GM23338 (cell line): ENCODE measurements around the gene SIDT2. TPM values are rescaled to one million over a fixed set of nuclear protein-coding genes. Genes with fewer than 3 reads are reported as not detected.

Experiments
- ATAC-seq: fragments of 200-7000 bp; cut with Tn5 transposase; 3 replicates; pipeline ENCODE4 v1.9.1; 2020
- DNase-seq: peaks from one replicate; pipeline ENCODE4 v3.0.0-alpha.2; 2015; ENCODE audit warnings: low spot score
- H2AFZ ChIP-seq: fragments of 200-600 bp; sonication (generic); 2 replicates; pipeline ENCODE4 v1.8.0; 2016; ENCODE audit warnings: antibody characterized with exemption, mild to moderate bottlenecking, moderate library complexity
- H3F3A ChIP-seq: fragments of 200-600 bp; sonication (generic); replicated peaks from 2 replicates; pipeline ENCODE4 v1.8.0; 2017; ENCODE audit warnings: antibody characterized with exemption, mixed run types, low read depth
- H3K27ac ChIP-seq: fragments of 200-600 bp; sonication (generic); 2 replicates; pipeline ENCODE4 v1.6.1; 2016; ENCODE audit warnings: low read depth
- H3K27me3 ChIP-seq: fragments of 200-600 bp; sonication (generic); 2 replicates; pipeline ENCODE4 v1.8.0; 2016; ENCODE audit warnings: mild to moderate bottlenecking, mixed run types, moderate library complexity; ENCODE audit not compliant: insufficient read depth
- H3K36me3 ChIP-seq: fragments of 200-600 bp; sonication (generic); 2 replicates; pipeline ENCODE4 v1.8.0; 2016; ENCODE audit warnings: mild to moderate bottlenecking; ENCODE audit not compliant: insufficient read depth
- H3K4me1 ChIP-seq: fragments of 200-600 bp; sonication (generic); 2 replicates; pipeline ENCODE4 v1.8.0; 2016; ENCODE audit warnings: mild to moderate bottlenecking, moderate library complexity; ENCODE audit not compliant: insufficient read depth
- H3K4me2 ChIP-seq: fragments of 200-600 bp; sonication (generic); 2 replicates; pipeline ENCODE4 v1.7.1; 2017; ENCODE audit warnings: mixed run types
- H3K4me3 ChIP-seq: fragments of 200-600 bp; sonication (generic); 2 replicates; pipeline ENCODE4 v1.6.1; 2016; ENCODE audit warnings: mixed run types
- H3K79me2 ChIP-seq: fragments of 200-600 bp; sonication (generic); replicated peaks from 2 replicates; pipeline ENCODE4 v1.8.0; 2017; ENCODE audit warnings: mild to moderate bottlenecking; ENCODE audit not compliant: insufficient read depth
- H3K9me2 ChIP-seq: fragments of 200-600 bp; sonication (generic); 2 replicates; pipeline ENCODE4 v1.8.0; 2017; ENCODE audit not compliant: insufficient read depth
- H4K20me1 ChIP-seq: fragments of 200-600 bp; sonication (generic); replicated peaks from 2 replicates; pipeline ENCODE4 v1.8.0; 2017; ENCODE audit warnings: mild to moderate bottlenecking; ENCODE audit not compliant: insufficient read depth
- H3K27ac Mint-ChIP-seq: 2 replicates; pipeline ENCODE4 v1.8.0; 2020; ENCODE audit warnings: inconsistent platforms, mild to moderate bottlenecking, moderate library complexity, mixed read lengths
- H3K27me3 Mint-ChIP-seq: 3 replicates; pipeline ENCODE4 v1.8.0; 2022; ENCODE audit warnings: low read depth, mild to moderate bottlenecking, moderate library complexity, mixed read lengths, inconsistent platforms; ENCODE audit not compliant: insufficient read depth, poor library complexity
- H3K36me3 Mint-ChIP-seq: 3 replicates; pipeline ENCODE4 v1.8.0; 2021; ENCODE audit warnings: low read depth, mild to moderate bottlenecking, inconsistent platforms, moderate library complexity, mixed read lengths
- H3K4me1 Mint-ChIP-seq: 3 replicates; pipeline ENCODE4 v1.8.0; 2020; ENCODE audit warnings: mild to moderate bottlenecking, inconsistent platforms, mixed read lengths
- H3K4me3 Mint-ChIP-seq: 3 replicates; pipeline ENCODE4 v1.8.0; 2021; ENCODE audit warnings: moderate library complexity, mild to moderate bottlenecking, inconsistent platforms, mixed read lengths
- H3K9me3 Mint-ChIP-seq: 3 replicates; pipeline ENCODE4 v1.8.0; 2020; ENCODE audit warnings: moderate library complexity, mild to moderate bottlenecking, inconsistent platforms, mixed read lengths
- ETS1 ChIP-seq: IDR thresholded peaks from 2 replicates; pipeline ENCODE4 v1.6.1; 2016; ENCODE audit warnings: antibody characterized with exemption
- EZH2 ChIP-seq: fragments of 200-600 bp; sonication (generic); IDR thresholded peaks from one replicate; pipeline ENCODE4 v1.8.0; 2017; ENCODE audit warnings: antibody characterized with exemption, mild to moderate bottlenecking, low read depth; ENCODE audit not compliant: unreplicated experiment
- EZH2phosphoT487 ChIP-seq: fragments of 200-600 bp; sonication (generic); IDR thresholded peaks from one replicate; pipeline ENCODE4 v1.8.1; 2018; ENCODE audit warnings: antibody characterized with exemption; ENCODE audit not compliant: unreplicated experiment
- JUNB ChIP-seq: IDR thresholded peaks from one replicate; pipeline ENCODE4 v1.6.1; 2016; ENCODE audit warnings: antibody characterized with exemption; ENCODE audit not compliant: unreplicated experiment
- NANOG ChIP-seq: IDR thresholded peaks from 2 replicates; pipeline ENCODE4 v1.6.1; 2016; ENCODE audit warnings: antibody characterized with exemption, borderline replicate concordance
- POLR2AphosphoS5 ChIP-seq: IDR thresholded peaks from 2 replicates; pipeline ENCODE4 v1.6.1; 2016; ENCODE audit warnings: antibody characterized with exemption, low read depth
- ZNF114 ChIP-seq: fragments of 250-450 bp; sonication (Bioruptor Pico); IDR thresholded peaks from 2 replicates; pipeline ENCODE4 v1.5.0; 2020; ENCODE audit warnings: mild to moderate bottlenecking, moderate library complexity
- polyA plus RNA-seq: library from polyadenylated mRNA; unstranded; fragments of >200 nt; fragmentation: Nextera tagmentation; extraction: Ambion mirVana; gene quantifications from 2 replicates; pipeline ENCODE4 v1.2.1, GENCODE V29; 2016
- total RNA-seq: library from RNA; depleted of rRNA; stranded (reverse); fragments of >200 nt; shearing (Covaris generic); gene quantifications from 2 replicates; pipeline ENCODE4 v1.2.3, GENCODE V29; 2014
- TF ChIP-seq, protein P1 (sequence below), 2 experiments: fragments of 200-600 bp in 1 of 2; sonication (generic) in 1 of 2; conservative IDR thresholded peaks; 2 replicates each; pipeline versions ENCODE4 v1.5.1 to v1.6.1; 2016 to 2017; ENCODE audit warnings: antibody characterized with exemption in 2 of 2, low read depth in 2 of 2, mild to moderate bottlenecking in 2 of 2, moderate library complexity in 1 of 2
- TF ChIP-seq, protein P2 (sequence below): fragments of 250-450 bp; sonication (Bioruptor Pico); IDR thresholded peaks from 2 replicates; pipeline ENCODE4 v1.5.0; 2020; ENCODE audit warnings: mild to moderate bottlenecking, moderate library complexity

SIDT2 gene
- total and polyA plus RNA-seq, 2 experiments from 2014 or later: 7.5 to 12.1 TPM

DNA sequence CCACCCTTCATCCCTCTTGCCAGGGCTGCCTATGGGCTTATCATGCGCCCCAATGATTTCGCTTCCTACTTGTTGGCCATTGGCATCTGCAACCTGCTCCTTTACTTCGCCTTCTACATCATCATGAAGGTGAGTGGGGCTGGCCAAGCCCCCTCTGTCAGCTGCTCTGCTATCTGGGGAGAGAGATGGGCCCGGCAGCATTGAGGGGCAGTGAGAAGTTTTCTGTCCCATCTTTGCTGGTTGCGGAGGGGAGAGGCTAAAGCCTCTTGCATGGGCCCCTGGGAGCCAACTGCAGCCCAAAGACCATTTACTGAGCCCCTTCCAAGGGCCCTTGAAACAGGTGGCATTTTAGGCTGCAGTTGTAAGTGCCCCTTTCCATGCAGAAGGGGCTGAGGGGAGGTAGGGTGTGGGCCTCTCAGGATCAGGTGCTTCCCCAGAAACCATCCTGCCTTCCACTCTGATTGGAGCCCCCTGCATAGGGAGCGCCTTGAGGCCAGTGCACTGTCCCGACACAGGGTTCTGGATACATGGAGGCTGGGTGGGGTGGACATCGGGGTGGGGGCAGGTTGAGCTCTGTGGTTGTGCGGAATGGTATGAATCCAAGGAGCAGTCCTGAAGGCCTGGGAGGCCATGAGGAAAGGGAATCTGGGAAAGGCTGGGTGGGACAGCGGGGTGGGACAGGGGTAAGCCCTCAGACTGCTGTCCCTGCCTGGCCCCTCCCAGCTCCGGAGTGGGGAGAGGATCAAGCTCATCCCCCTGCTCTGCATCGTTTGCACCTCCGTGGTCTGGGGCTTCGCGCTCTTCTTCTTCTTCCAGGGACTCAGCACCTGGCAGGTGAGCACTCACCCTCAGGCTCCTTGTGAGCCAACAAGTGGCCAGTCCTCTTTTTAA, 14.8 kb downstream of the SIDT2 start:
- no peaks in the 10 kb centered on the region for H3K27me3 ChIP-seq
- no peak overlapping the region for H3K27ac ChIP-seq
- H3K4me2 ChIP-seq: no peak overlapping the region
- H3K79me2 ChIP-seq: no peaks in the 10 kb centered on the region
- Mint-ChIP-seq H3K27ac (no peak overlapping the region), H3K4me1 (peaks cover 12% of the 10 kb centered on the region), H3K9me3 (no peaks in the 10 kb centered on the region; the same call in 2 of the 3 replicates), H3K27me3 (peaks cover 13% of the 10 kb centered on the region), H3K4me3 (no peak overlapping the region), H3K36me3 (peaks cover 7% of the 10 kb centered on the region; the same call in 2 of the 3 replicates)
- H4K20me1 ChIP-seq: no peaks in the 10 kb centered on the region
- ATAC-seq (no peak), DNase-seq (no peak)
- no peak overlapping the region for H2AFZ ChIP-seq
- no peaks in the 10 kb centered on the region for H3K36me3 ChIP-seq
- no peaks in the 10 kb centered on the region for H3K9me2 ChIP-seq
- peaks cover 7% of the 10 kb centered on the region for H3F3A ChIP-seq
- TF ChIP-seq JUNB (no peak), ETS1 (no peak), EZH2phosphoT487 (no peak), NANOG (no peak), EZH2 (no peak), ZNF114 (no peak), POLR2AphosphoS5 (no peak)
- TF ChIP-seq, protein P1, sequence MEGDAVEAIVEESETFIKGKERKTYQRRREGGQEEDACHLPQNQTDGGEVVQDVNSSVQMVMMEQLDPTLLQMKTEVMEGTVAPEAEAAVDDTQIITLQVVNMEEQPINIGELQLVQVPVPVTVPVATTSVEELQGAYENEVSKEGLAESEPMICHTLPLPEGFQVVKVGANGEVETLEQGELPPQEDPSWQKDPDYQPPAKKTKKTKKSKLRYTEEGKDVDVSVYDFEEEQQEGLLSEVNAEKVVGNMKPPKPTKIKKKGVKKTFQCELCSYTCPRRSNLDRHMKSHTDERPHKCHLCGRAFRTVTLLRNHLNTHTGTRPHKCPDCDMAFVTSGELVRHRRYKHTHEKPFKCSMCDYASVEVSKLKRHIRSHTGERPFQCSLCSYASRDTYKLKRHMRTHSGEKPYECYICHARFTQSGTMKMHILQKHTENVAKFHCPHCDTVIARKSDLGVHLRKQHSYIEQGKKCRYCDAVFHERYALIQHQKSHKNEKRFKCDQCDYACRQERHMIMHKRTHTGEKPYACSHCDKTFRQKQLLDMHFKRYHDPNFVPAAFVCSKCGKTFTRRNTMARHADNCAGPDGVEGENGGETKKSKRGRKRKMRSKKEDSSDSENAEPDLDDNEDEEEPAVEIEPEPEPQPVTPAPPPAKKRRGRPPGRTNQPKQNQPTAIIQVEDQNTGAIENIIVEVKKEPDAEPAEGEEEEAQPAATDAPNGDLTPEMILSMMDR (conservative IDR thresholded peaks at IDR 0.05; ENCODE audit: low read depth in 2 of 2): no peak
- TF ChIP-seq, protein P2, sequence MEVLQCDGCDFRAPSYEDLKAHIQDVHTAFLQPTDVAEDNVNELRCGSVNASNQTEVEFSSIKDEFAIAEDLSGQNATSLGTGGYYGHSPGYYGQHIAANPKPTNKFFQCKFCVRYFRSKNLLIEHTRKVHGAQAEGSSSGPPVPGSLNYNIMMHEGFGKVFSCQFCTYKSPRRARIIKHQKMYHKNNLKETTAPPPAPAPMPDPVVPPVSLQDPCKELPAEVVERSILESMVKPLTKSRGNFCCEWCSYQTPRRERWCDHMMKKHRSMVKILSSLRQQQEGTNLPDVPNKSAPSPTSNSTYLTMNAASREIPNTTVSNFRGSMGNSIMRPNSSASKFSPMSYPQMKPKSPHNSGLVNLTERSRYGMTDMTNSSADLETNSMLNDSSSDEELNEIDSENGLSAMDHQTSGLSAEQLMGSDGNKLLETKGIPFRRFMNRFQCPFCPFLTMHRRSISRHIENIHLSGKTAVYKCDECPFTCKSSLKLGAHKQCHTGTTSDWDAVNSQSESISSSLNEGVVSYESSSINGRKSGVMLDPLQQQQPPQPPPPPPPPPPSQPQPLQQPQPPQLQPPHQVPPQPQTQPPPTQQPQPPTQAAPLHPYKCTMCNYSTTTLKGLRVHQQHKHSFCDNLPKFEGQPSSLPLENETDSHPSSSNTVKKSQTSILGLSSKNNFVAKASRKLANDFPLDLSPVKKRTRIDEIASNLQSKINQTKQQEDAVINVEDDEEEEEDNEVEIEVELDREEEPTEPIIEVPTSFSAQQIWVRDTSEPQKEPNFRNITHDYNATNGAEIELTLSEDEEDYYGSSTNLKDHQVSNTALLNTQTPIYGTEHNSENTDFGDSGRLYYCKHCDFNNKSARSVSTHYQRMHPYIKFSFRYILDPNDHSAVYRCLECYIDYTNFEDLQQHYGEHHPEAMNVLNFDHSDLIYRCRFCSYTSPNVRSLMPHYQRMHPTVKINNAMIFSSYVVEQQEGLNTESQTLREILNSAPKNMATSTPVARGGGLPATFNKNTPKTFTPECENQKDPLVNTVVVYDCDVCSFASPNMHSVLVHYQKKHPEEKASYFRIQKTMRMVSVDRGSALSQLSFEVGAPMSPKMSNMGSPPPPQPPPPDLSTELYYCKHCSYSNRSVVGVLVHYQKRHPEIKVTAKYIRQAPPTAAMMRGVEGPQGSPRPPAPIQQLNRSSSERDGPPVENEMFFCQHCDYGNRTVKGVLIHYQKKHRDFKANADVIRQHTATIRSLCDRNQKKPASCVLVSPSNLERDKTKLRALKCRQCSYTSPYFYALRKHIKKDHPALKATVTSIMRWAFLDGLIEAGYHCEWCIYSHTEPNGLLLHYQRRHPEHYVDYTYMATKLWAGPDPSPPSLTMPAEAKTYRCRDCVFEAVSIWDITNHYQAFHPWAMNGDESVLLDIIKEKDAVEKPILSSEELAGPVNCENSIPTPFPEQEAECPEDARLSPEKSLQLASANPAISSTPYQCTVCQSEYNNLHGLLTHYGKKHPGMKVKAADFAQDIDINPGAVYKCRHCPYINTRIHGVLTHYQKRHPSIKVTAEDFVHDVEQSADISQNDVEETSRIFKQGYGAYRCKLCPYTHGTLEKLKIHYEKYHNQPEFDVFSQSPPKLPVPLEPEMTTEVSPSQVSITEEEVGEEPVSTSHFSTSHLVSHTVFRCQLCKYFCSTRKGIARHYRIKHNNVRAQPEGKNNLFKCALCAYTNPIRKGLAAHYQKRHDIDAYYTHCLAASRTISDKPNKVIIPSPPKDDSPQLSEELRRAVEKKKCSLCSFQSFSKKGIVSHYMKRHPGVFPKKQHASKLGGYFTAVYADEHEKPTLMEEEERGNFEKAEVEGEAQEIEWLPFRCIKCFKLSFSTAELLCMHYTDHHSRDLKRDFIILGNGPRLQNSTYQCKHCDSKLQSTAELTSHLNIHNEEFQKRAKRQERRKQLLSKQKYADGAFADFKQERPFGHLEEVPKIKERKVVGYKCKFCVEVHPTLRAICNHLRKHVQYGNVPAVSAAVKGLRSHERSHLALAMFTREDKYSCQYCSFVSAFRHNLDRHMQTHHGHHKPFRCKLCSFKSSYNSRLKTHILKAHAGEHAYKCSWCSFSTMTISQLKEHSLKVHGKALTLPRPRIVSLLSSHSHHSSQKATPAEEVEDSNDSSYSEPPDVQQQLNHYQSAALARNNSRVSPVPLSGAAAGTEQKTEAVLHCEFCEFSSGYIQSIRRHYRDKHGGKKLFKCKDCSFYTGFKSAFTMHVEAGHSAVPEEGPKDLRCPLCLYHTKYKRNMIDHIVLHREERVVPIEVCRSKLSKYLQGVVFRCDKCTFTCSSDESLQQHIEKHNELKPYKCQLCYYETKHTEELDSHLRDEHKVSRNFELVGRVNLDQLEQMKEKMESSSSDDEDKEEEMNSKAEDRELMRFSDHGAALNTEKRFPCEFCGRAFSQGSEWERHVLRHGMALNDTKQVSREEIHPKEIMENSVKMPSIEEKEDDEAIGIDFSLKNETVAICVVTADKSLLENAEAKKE (CRISPR knock-in tag): no peak
- peaks cover 8% of the 10 kb centered on the region for H3K4me1 ChIP-seq
- H3K4me3 ChIP-seq: no peak overlapping the region
